ENCODE measurements around the gene SLC66A2. TPM values are rescaled to one million over a fixed set of nuclear protein-coding genes. Genes with fewer than 3 reads are reported as not detected.
A peak's percentile ranks its signal among the peaks of the same experiment; 100 is the strongest.

SLC66A2 gene
- polyA plus RNA-seq, 1 donor from 2014 or later, result 30.3 TPM

GRCh38 chr18:79949697-79950487 is 1.6 kb downstream of the SLC66A2 start:
- peaks cover 16 to 42% (median 23%) of the 10 kb centered on the region in 3 donors for H3K4me1 Mint-ChIP-seq
- H3K36me3 Mint-ChIP-seq, result peaks cover 2% of the 10 kb centered on the region

GRCh38 chr18:79948719-79949411 is 2.6 kb downstream of the SLC66A2 start:
- Mint-ChIP-seq H3K4me1 (peaks cover 16 to 47% (median 23%) of the 10 kb centered on the region in 3 donors), H3K36me3 (peaks cover 2% of the 10 kb centered on the region), H3K27me3 (no peaks in the 10 kb centered on the region), H3K27ac (peak overlapping the region; percentile 87 to 96 (median 95)), H3K9me3 (no peaks in the 10 kb centered on the region), H3K4me3 (peak overlapping the region; percentile 45 to 86 (median 71))

More at GRCh38 chr18:79949697-79950487, 1.6 kb downstream of the SLC66A2 start:
- peak overlapping the region; percentile 87 to 96 (median 95) for H3K27ac Mint-ChIP-seq
- H3K9me3 Mint-ChIP-seq, result no peaks in the 10 kb centered on the region
- H3K27me3 Mint-ChIP-seq, result no peaks in the 10 kb centered on the region
- peak overlapping the region; percentile 85 to 96 (median 90) for H3K4me3 Mint-ChIP-seq

DNA sequence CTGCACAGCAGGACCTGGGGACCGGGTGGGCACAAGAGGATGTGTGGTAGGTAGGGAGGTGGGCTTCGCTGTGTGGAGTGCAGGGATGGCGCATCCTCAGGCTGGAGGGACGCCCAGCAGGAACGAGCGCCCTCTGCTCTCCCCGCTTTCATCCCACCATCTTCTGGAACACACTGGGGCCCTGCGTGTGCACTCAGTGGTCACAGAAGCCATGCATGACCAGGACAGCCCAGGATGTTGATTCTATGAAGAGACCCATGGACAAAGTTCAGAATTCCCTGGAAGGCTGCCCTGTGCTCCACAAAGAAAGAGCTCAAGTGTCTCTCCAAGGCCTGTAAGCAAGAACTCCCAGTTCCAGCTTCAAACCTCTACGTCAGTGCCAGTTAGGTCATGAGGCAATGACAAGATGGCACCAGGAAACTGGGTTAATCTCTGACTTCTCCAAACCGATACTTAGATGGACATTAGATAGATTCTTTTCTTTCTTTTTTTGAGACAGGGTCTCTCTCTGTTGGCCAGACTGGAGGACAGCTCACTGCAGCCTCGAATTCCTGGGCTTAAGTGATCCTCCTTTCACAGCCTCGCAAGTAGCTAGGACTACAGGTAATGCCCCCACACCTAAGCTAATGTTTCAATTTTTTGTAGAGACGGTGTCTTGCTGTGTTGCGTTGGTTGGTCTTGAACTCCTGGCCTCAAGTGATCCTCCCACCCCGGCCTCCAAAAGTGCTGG is 3.4 kb downstream of the SLC66A2 start:
- H3K4me3 Mint-ChIP-seq, result peak overlapping the region in 2 of 4 donors; percentile 39 to 86
- peaks cover 2% of the 10 kb centered on the region for H3K36me3 Mint-ChIP-seq
- peaks cover 16 to 47% (median 23%) of the 10 kb centered on the region in 3 donors for H3K4me1 Mint-ChIP-seq
- peak overlapping the region in 2 of 3 donors; percentile 47 to 87 for H3K27ac Mint-ChIP-seq
- no peaks in the 10 kb centered on the region for H3K9me3 Mint-ChIP-seq
- no peaks in the 10 kb centered on the region for H3K27me3 Mint-ChIP-seq

DNA sequence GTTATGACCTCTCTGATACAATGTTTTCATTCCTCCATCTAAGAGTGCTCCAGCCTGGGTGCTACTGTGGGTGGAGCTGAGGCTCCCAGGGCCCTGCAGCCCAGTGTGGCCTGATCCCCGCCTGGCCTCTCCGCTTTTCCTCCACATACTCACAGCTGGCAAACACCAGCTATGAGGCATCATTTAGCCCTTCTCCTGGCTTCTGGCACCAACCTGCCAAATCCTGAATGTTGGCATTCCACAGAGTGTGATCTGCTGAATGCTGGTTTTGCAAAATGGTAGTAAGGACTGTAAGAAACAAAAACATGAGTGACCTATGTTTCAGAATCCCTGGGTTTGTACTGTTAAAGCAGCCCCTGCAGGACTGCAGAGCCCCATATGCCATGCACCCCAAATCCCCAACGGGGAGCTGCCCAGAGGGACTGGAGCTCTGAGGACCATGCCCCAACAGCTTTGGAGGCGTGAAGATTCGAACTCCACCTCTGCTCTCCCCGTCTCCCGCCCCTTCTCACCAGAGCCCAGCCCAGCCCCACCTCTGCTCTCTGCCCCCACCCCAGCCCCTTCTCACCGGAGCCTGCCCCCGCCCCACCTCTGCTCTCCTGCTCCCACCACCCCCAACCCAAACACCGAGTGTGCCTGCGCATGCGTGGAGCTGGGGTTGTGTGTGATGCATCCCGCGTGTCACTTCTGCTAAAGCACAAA is 4.2 kb downstream of the SLC66A2 start:
- no peaks in the 10 kb centered on the region for H3K27me3 Mint-ChIP-seq
- peak overlapping the region in 1 of 3 donors; percentile 51 for H3K27ac Mint-ChIP-seq

DNA sequence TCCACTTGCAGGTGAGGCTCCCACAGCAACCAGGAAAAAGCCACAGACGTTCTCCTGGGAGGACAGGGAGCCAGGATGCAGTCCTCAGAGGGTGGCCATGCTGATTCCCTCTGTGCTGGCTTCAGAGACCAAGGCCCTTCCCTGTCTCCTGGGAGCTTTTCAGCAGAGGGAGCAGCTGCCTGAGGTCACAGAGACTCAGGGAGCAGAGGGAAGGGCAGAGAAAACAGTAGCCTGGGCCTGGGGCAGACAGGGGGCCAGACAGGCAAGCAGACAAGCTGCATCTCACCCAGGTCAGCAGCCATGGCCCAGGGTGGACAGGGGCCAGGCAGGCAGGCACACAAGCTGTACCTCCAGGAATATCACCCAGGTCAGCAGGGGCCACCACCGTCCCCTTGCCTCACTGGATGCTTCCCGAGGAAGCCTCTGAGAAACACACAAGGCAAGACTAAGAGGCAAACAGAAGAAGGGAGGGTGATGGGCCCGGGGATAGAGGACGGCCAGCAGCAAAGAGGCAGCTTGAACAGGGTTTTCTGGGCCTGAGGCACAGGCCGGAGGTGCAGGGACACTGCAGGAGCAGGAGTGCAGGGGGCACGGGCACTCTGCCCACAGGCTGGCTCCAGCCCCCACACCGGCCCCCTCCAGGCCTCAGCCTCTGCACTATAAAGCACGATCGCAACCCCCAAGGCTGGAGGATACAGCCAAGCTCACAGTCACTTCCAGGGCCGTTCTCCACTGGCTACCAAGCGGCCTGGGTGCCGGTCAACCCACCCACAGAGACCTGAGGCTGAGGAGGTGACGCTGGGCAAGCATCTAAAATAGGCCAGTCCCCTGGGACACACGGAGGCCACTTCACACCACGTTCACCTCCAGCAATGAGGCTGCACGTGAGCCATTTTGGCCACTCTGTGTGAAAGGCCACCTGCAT is 6.1 kb downstream of the SLC66A2 start:
- Mint-ChIP-seq H3K27ac (peak overlapping the region in 2 of 3 donors; percentile 80 to 81), H3K4me3 (peak overlapping the region in 3 of 4 donors; percentile 51 to 59 (median 58)), H3K4me1 (peaks cover 16 to 48% (median 24%) of the 10 kb centered on the region in 3 donors), H3K36me3 (peaks cover 9% of the 10 kb centered on the region), H3K27me3 (no peaks in the 10 kb centered on the region), H3K9me3 (no peaks in the 10 kb centered on the region)

More for the DNA sequence above, 4.2 kb downstream of the SLC66A2 start:
- H3K36me3 Mint-ChIP-seq, result peaks cover 2% of the 10 kb centered on the region
- peak overlapping the region in 3 of 4 donors; percentile 11 to 50 (median 17) for H3K4me3 Mint-ChIP-seq
- no peaks in the 10 kb centered on the region for H3K9me3 Mint-ChIP-seq
- peaks cover 16 to 49% (median 25%) of the 10 kb centered on the region in 3 donors for H3K4me1 Mint-ChIP-seq

- H3K4me1 Mint-ChIP-seq, result peaks cover 13 to 43% (median 17%) of the 10 kb centered on the region in 3 donors
- H3K36me3 Mint-ChIP-seq, result peaks cover 9% of the 10 kb centered on the region
- no peaks in the 10 kb centered on the region for H3K27me3 Mint-ChIP-seq
- peaks cover 0 to 3% (median 0%) of the 10 kb centered on the region in 3 donors for H3K9me3 Mint-ChIP-seq
- peak overlapping the region; percentile 72 to 81 (median 80) for H3K27ac Mint-ChIP-seq
- no peak overlapping the region for H3K4me3 Mint-ChIP-seq
These were observed 6.7 kb downstream of the SLC66A2 start for GRCh38 chr18:79944746-79945117.

- H3K36me3 Mint-ChIP-seq, result peaks cover 9% of the 10 kb centered on the region
- peak overlapping the region; percentile 72 to 81 (median 80) for H3K27ac Mint-ChIP-seq
- peaks cover 12 to 39% (median 15%) of the 10 kb centered on the region in 3 donors for H3K4me1 Mint-ChIP-seq
- no peaks in the 10 kb centered on the region for H3K27me3 Mint-ChIP-seq
- H3K9me3 Mint-ChIP-seq, result peaks cover 0 to 4% (median 0%) of the 10 kb centered on the region in 3 donors
- H3K4me3 Mint-ChIP-seq, result no peak overlapping the region
These were observed 7.2 kb downstream of the SLC66A2 start for GRCh38 chr18:79944126-79944731.

DNA sequence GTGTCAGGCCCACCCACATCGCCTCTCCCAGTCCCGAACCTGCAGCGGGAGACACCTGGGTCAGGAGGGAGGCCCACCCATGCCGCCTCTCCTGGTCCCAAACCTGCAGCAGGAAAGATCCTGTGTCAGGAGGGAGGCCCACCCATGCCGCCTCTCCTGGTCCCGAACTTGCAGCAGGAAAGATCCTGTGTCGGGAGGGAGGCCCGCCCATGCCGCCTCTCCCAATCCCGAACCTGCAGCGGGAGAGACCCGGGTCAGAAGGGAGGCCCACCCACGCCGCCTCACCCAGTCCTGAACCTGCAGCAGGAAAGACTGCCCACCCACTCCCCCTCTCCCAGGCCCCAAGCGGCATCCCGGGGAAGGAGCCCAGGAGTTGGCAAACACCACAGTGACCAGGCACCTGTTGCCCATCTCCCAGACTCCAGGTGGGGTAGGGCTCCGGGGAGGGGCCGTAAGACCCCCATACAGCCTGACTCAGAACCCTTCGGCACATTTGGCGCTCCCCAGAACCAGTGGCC is 7.8 kb downstream of the SLC66A2 start:
- peaks cover 13 to 35% (median 15%) of the 10 kb centered on the region in 3 donors for H3K4me1 Mint-ChIP-seq
- H3K27ac Mint-ChIP-seq, result no peak overlapping the region
- H3K27me3 Mint-ChIP-seq, result no peaks in the 10 kb centered on the region
- H3K9me3 Mint-ChIP-seq, result peaks cover 0 to 4% (median 0%) of the 10 kb centered on the region in 3 donors
- H3K4me3 Mint-ChIP-seq, result no peak overlapping the region
- H3K36me3 Mint-ChIP-seq, result peaks cover 9% of the 10 kb centered on the region

- Mint-ChIP-seq H3K36me3 (peaks cover 7% of the 10 kb centered on the region), H3K27ac (peak overlapping the region in 1 of 3 donors; percentile 47), H3K27me3 (no peaks in the 10 kb centered on the region), H3K4me3 (peak overlapping the region in 1 of 4 donors; percentile 33), H3K4me1 (peaks cover 10 to 28% (median 15%) of the 10 kb centered on the region in 3 donors), H3K9me3 (peaks cover 0 to 4% (median 2%) of the 10 kb centered on the region in 3 donors)
These were observed 8.5 kb downstream of the SLC66A2 start for GRCh38 chr18:79942786-79943607.

GRCh38 chr18:79942211-79942610 is 9.2 kb downstream of the SLC66A2 start:
- Mint-ChIP-seq H3K27ac (no peak overlapping the region), H3K9me3 (peaks cover 0 to 4% (median 4%) of the 10 kb centered on the region in 3 donors), H3K4me1 (peaks cover 8 to 26% (median 15%) of the 10 kb centered on the region in 3 donors), H3K27me3 (no peaks in the 10 kb centered on the region), H3K4me3 (no peak overlapping the region), H3K36me3 (peaks cover 14% of the 10 kb centered on the region)

DNA sequence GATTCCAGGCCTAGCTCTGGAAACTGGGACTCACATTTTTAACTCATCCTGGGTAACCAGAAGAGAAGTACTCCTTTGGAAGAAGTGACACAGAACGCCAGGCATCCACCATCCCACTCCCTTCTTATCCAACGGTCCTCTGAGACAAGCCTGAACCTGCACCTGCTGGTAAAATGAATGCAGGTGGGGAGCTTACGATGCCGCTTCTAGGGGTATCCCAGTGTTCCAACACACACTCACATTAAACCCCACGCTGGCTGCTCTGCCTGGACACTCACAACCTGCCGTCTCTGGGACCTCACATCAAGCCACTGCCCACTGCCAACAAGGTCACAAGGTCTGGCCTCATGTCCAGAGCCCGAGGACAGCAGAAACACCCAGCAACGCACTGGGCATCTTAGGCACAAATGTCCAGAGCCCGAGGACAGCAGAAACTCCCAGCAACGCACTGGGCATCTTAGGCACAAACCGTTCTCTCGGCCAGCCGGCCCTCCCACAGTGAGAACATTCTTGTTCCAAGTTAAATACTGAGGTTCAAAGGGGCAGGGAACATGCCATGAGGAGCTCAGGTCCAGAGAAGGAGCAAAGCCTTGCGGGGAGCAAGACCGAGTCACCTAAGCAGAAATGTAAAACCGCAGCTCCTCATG is 9.9 kb downstream of the SLC66A2 start:
- no peak overlapping the region for H3K27ac Mint-ChIP-seq
- H3K36me3 Mint-ChIP-seq, result peaks cover 16% of the 10 kb centered on the region
- H3K4me3 Mint-ChIP-seq, result no peak overlapping the region
- peaks cover 5 to 23% (median 11%) of the 10 kb centered on the region in 3 donors for H3K4me1 Mint-ChIP-seq
- H3K27me3 Mint-ChIP-seq, result no peaks in the 10 kb centered on the region
- H3K9me3 Mint-ChIP-seq, result peaks cover 0 to 4% (median 4%) of the 10 kb centered on the region in 3 donors
